Neuronal stem cell (in vitro differentiated cells): ENCODE data around the gene MCC.

Experiments used
- DNase-seq: peaks from one replicate; pipeline ENCODE4 v3.0.0-alpha.2; 2013; ENCODE audit warnings: low spot score
- H2AFZ ChIP-seq: one replicate; pipeline ENCODE4 v1.6.1; 2013; ENCODE audit warnings: mild to moderate bottlenecking, low read length, inconsistent platforms
- H2AK5ac ChIP-seq: 2 replicates; pipeline ENCODE4 v1.6.1; 2013; ENCODE audit warnings: low read depth, mild to moderate bottlenecking, inconsistent platforms, low read length, moderate library complexity, mixed read lengths
- H2BK120ac ChIP-seq: 2 replicates; pipeline ENCODE4 v1.6.1; 2013; ENCODE audit warnings: low read depth, mild to moderate bottlenecking, inconsistent platforms, low read length, moderate library complexity, mixed read lengths
- H2BK12ac ChIP-seq: one replicate; pipeline ENCODE4 v1.6.1; 2013; ENCODE audit warnings: low read length, inconsistent platforms
- H2BK15ac ChIP-seq: 2 replicates; pipeline ENCODE4 v1.6.1; 2013; ENCODE audit warnings: mild to moderate bottlenecking, low read length, inconsistent platforms, mixed read lengths
- H2BK5ac ChIP-seq: one replicate; pipeline ENCODE4 v1.6.1; 2013; ENCODE audit warnings: inconsistent platforms, mild to moderate bottlenecking, low read length, moderate library complexity
- H3K14ac ChIP-seq: one replicate; pipeline ENCODE4 v1.6.1; 2013; ENCODE audit warnings: low read length, inconsistent platforms
- H3K18ac ChIP-seq: 2 replicates; pipeline ENCODE4 v1.6.1; 2013; ENCODE audit warnings: low read length, inconsistent platforms
- H3K23ac ChIP-seq: 2 replicates; pipeline ENCODE4 v1.6.1; 2013; ENCODE audit warnings: low read depth, mild to moderate bottlenecking, mixed read lengths, low read length, inconsistent platforms; ENCODE audit not compliant: poor library complexity
- H3K27ac ChIP-seq: replicated peaks from 3 replicates; pipeline ENCODE4 v1.5.1; 2013; ENCODE audit warnings: low read length, inconsistent platforms
- H3K27me3 ChIP-seq, 3 experiments: 2 replicates each; pipeline ENCODE4 v1.6.1; 2013; ENCODE audit warnings: low read length in 3 of 3, mild to moderate bottlenecking in 2 of 3, inconsistent platforms in 1 of 3, low read depth in 1 of 3, mixed read lengths in 1 of 3, moderate library complexity in 1 of 3; ENCODE audit not compliant: control insufficient read depth in 3 of 3, insufficient read depth in 3 of 3
- H3K36me3 ChIP-seq, 2 donors: replicated peaks in 1 of 2; 2 replicates each; pipeline ENCODE4 v1.6.1; 2013; ENCODE audit warnings: low read length in 2 of 2; ENCODE audit not compliant: control insufficient read depth in 2 of 2, insufficient read depth in 2 of 2
- H3K4ac ChIP-seq: 2 replicates; pipeline ENCODE4 v1.6.1; 2013; ENCODE audit warnings: inconsistent platforms, mild to moderate bottlenecking, low read length, moderate library complexity
- H3K4me1 ChIP-seq, 2 donors: 1 replicate in 1 of 2; 2 replicates in 1 of 2; pipeline ENCODE4 v1.6.1; 2013; ENCODE audit warnings: low read length in 2 of 2, low read depth in 1 of 2; ENCODE audit not compliant: control insufficient read depth in 2 of 2, insufficient read depth in 1 of 2
- H3K4me2 ChIP-seq: one replicate; pipeline ENCODE4 v1.6.1; 2013; ENCODE audit warnings: mild to moderate bottlenecking, low read length, inconsistent platforms; ENCODE audit not compliant: insufficient read depth, poor library complexity, severe bottlenecking
- H3K4me3 ChIP-seq, 2 donors: 2 replicates each; pipeline ENCODE4 v1.5.1; 2013; ENCODE audit warnings: low read length in 2 of 2, mild to moderate bottlenecking in 2 of 2, inconsistent platforms in 1 of 2, moderate library complexity in 1 of 2
- H3K79me1 ChIP-seq: one replicate; pipeline ENCODE4 v1.6.1; 2013; ENCODE audit warnings: low read depth, mild to moderate bottlenecking, inconsistent platforms, low read length, moderate library complexity
- H3K9ac ChIP-seq: one replicate; pipeline ENCODE4 v1.6.1; 2013; ENCODE audit warnings: mild to moderate bottlenecking, low read depth, low read length, inconsistent platforms; ENCODE audit not compliant: poor library complexity
- H3K9me3 ChIP-seq, 2 donors: replicated peaks in 1 of 2; 2 replicates each; pipeline versions ENCODE3 to v1.6.1; 2013; ENCODE audit warnings: low read length in 2 of 2, mild to moderate bottlenecking in 2 of 2, inconsistent platforms in 1 of 2, low read depth in 1 of 2, mixed read lengths in 1 of 2, moderate library complexity in 1 of 2; ENCODE audit not compliant: control insufficient read depth in 2 of 2, insufficient read depth in 1 of 2
- H4K8ac ChIP-seq: one replicate; pipeline ENCODE4 v1.6.1; 2013; ENCODE audit warnings: low read depth, mild to moderate bottlenecking, inconsistent platforms, low read length, moderate library complexity
- H4K91ac ChIP-seq: one replicate; pipeline ENCODE4 v1.6.1; 2013; ENCODE audit warnings: low read length, low read depth, mild to moderate bottlenecking, inconsistent platforms; ENCODE audit not compliant: poor library complexity
- WGBS, 2 donors: extraction: QIAGEN DNeasy Blood & Tissue Kit; methylation state at CpG; one replicate each; pipeline ENCODE4 v1.1.7; 2013; ENCODE audit warnings: missing lambda C conversion rate in 2 of 2, mixed read lengths in 1 of 2; ENCODE audit not compliant: insufficient read length in 2 of 2, insufficient replicate concordance in 1 of 2; ENCODE audit errors: extremely low coverage in 2 of 2; 5-methylcytosine and 5-hydroxymethylcytosine counted together

Gene MCC

GRCh38 chr5:113039934-113040285 lies 448.3 kb downstream of the MCC start:
- Histone ChIP-seq H2AFZ (no peak overlapping the region), H3K36me3 (no peaks in the 10 kb centered on the region), H2BK120ac (no peak overlapping the region), H2BK12ac (no peak overlapping the region), H3K4me3 (no peak overlapping the region), H4K91ac (no peak overlapping the region), H3K4ac (no peak overlapping the region), H2BK5ac (no peak overlapping the region), H3K79me1 (no peaks in the 10 kb centered on the region), H3K27ac (no peak overlapping the region), H3K27me3 (no peaks in the 10 kb centered on the region), H3K14ac (no peak overlapping the region), H3K18ac (no peak overlapping the region), H3K23ac (peak overlapping the region; percentile 36), H2BK15ac (no peak overlapping the region), H3K9me3 (no peaks in the 10 kb centered on the region), H4K8ac (no peak overlapping the region), H3K4me1 (peaks cover 0 to 2% of the 10 kb centered on the region in 2 donors), H3K4me2 (no peak overlapping the region), H2AK5ac (no peak overlapping the region), H3K9ac (no peak overlapping the region)
- no peak for DNase-seq
- WGBS, 2 donors, result no CpG with 5 or more reads among the region's 4 CpGs

GRCh38 chr5:113039229-113039933 lies 448.9 kb downstream of the MCC start:
- Histone ChIP-seq H3K27ac (no peak overlapping the region), H3K14ac (no peak overlapping the region), H3K36me3 (no peaks in the 10 kb centered on the region), H2BK120ac (no peak overlapping the region), H3K4me2 (no peak overlapping the region), H2AK5ac (no peak overlapping the region), H4K8ac (no peak overlapping the region), H3K4me3 (no peak overlapping the region), H3K9ac (no peak overlapping the region), H3K79me1 (no peaks in the 10 kb centered on the region), H3K4ac (no peak overlapping the region), H4K91ac (no peak overlapping the region), H2BK15ac (no peak overlapping the region), H2BK5ac (no peak overlapping the region), H3K23ac (no peak overlapping the region), H2BK12ac (no peak overlapping the region), H2AFZ (no peak overlapping the region), H3K4me1 (peaks cover 0 to 4% of the 10 kb centered on the region in 2 donors), H3K9me3 (no peaks in the 10 kb centered on the region), H3K18ac (no peak overlapping the region), H3K27me3 (no peaks in the 10 kb centered on the region)
- no peak for DNase-seq
- WGBS, 2 donors, result no CpG with 5 or more reads among the region's 14 CpGs

- no peak overlapping the region for H2BK5ac ChIP-seq
- no peak overlapping the region for H4K8ac ChIP-seq
- H3K4me1 ChIP-seq, result peaks cover 0 to 5% of the 10 kb centered on the region in 2 donors
- no peak overlapping the region for H3K27ac ChIP-seq
- no CpG with 5 or more reads among the region's 9 CpGs for WGBS, 2 donors
- no peak overlapping the region for H3K14ac ChIP-seq
- no peaks in the 10 kb centered on the region for H3K27me3 ChIP-seq
- no peak overlapping the region for H2AFZ ChIP-seq
- no peak for DNase-seq
- H3K9me3 ChIP-seq, result no peaks in the 10 kb centered on the region
- no peak overlapping the region for H3K4me3 ChIP-seq
- no peak overlapping the region for H2BK15ac ChIP-seq
- no peak overlapping the region for H3K4me2 ChIP-seq
- H2AK5ac ChIP-seq, result peak overlapping the region; percentile 18
- no peak overlapping the region for H3K23ac ChIP-seq
- no peak overlapping the region for H2BK120ac ChIP-seq
- peak overlapping the region; percentile 46 for H4K91ac ChIP-seq
- H3K18ac ChIP-seq, result no peak overlapping the region
- H3K79me1 ChIP-seq, result no peaks in the 10 kb centered on the region
- no peak overlapping the region for H2BK12ac ChIP-seq
- H3K9ac ChIP-seq, result no peak overlapping the region
- H3K4ac ChIP-seq, result no peak overlapping the region
- H3K36me3 ChIP-seq, result no peaks in the 10 kb centered on the region
Measured at GRCh38 chr5:113038714-113039113, 449.5 kb downstream of the MCC start.

- Histone ChIP-seq H2BK15ac (no peak overlapping the region), H2BK120ac (no peak overlapping the region), H3K18ac (no peak overlapping the region), H2AK5ac (no peak overlapping the region), H3K9me3 (no peaks in the 10 kb centered on the region), H4K91ac (no peak overlapping the region), H3K27me3 (no peaks in the 10 kb centered on the region), H3K4me2 (no peak overlapping the region), H2BK12ac (no peak overlapping the region), H3K79me1 (no peaks in the 10 kb centered on the region), H3K36me3 (no peaks in the 10 kb centered on the region), H3K4me3 (no peak overlapping the region), H4K8ac (no peak overlapping the region), H3K9ac (no peak overlapping the region), H3K4ac (no peak overlapping the region), H2AFZ (no peak overlapping the region), H2BK5ac (no peak overlapping the region), H3K4me1 (peaks cover 0 to 3% of the 10 kb centered on the region in 2 donors), H3K27ac (no peak overlapping the region), H3K14ac (no peak overlapping the region), H3K23ac (no peak overlapping the region)
- no peak for DNase-seq
- WGBS, 2 donors, result no CpG with 5 or more reads among the region's 1 CpG
Measured at GRCh38 chr5:113038136-113038535, 450.1 kb downstream of the MCC start.
